Measurements from ENCODE around the gene ARHGAP1. TPM values are rescaled to one million over a fixed set of nuclear protein-coding genes. Genes with fewer than 3 reads are reported as not detected.

ARHGAP1 gene
- polyA plus RNA-seq, 4 donors, result 50.7 to 68.0 (median 59.6) TPM

DNA sequence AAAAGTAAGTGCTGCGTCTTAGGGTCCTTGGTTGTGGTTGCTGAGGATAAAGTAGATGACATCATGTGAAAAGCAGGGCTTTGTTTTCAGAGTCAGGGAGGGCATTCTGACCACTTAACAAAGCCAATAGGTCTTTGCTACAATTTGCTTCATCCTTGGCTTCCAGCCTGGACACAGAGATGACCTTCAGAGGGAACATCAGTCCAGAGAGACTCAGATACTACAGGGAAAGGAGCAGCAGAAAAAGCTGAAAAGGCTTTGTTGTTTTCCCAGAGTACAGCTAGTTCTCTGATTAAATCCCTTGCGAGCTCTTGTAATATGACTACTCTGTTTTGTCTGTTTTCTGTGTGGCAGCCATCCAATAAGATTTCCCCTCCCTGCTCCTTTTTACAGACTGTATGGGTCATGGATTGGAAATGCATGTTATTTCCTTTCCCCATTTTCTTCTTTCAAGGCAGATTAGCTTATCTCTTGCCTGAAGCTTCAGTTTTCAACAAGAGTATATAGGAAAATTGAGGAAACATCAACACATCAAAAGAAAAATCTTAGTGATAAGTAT is 51.2 kb downstream of the ARHGAP1 start:
- peak in 2 of 4 donors; percentile 18 to 24 for DNase-seq (ENCODE audit: low read depth in 4 of 4, low spot score in 3 of 4)

- DNase-seq (ENCODE audit: low read depth in 4 of 4, low spot score in 3 of 4), result no peak
Measured at GRCh38 chr11:46643986-46644385, 56.4 kb downstream of the ARHGAP1 start.

- no peak for DNase-seq (ENCODE audit: low read depth in 4 of 4, low spot score in 3 of 4)
Measured at GRCh38 chr11:46643531-46643930, 56.9 kb downstream of the ARHGAP1 start.

GRCh38 chr11:46642627-46643335 is 57.6 kb downstream of the ARHGAP1 start:
- DNase-seq (ENCODE audit: low read depth in 4 of 4, low spot score in 3 of 4), result no peak

GRCh38 chr11:46641639-46642038 is 58.8 kb downstream of the ARHGAP1 start:
- no peak for DNase-seq (ENCODE audit: low read depth in 4 of 4, low spot score in 3 of 4)

GRCh38 chr11:46640036-46640788 is 60.2 kb downstream of the ARHGAP1 start:
- no peak for DNase-seq (ENCODE audit: low read depth in 4 of 4, low spot score in 3 of 4)

DNA sequence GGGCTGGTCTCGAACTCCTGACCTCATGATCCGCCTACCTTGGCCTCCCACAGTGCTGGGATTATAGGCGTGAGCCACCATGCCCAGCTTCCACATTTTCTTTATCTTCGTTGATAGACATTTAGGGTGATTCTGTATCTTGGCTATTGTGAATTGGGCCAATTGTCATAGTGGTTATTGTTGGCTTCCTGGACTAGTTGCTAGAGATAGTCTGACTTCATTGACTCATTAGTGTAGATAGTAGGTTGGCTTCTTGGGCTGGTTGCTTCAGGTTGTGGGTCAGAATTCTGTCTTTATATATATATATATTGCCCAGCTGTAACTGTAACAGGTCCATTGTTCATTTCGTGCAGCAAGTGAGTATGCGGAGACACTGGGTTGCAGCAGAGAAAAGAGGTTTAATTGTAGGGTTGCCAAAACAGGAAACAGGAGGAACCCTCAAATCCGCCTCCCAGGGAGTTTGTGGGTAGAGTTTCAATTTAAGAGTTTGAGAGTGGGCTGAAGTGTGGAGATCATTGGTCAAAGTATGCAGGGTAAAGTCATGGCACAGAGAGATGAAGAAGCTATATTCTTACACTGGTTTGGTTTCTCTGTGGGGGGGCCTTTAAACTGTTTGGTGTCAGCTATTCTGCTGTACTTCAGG is 61.1 kb downstream of the ARHGAP1 start:
- DNase-seq (ENCODE audit: low read depth in 4 of 4, low spot score in 3 of 4), result no peak

DNA sequence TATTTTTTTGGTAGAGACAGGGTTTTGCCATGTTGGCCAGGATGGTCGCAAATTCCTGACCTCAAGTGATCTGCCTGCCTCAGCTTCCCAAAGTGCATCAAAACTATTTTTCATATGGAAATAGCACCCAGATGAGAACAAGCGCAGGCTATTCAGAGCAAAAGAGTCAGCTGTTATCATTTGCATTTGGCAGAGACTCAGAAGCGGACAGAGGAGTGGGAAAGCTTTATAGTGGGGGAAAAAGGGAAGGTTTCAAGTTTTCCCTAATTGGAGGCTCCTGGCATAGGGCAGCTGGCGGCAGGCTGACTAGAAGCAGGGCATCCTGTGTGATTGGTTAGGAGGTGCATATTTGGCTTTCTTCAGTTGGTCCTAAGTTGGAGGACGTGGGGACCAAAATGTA is 62.9 kb downstream of the ARHGAP1 start:
- DNase-seq (ENCODE audit: low read depth in 4 of 4, low spot score in 3 of 4), result no peak

GRCh38 chr11:46635557-46636139 is 64.8 kb downstream of the ARHGAP1 start:
- DNase-seq (ENCODE audit: low read depth in 4 of 4, low spot score in 3 of 4), result no peak

GRCh38 chr11:46633291-46634217 is 66.9 kb downstream of the ARHGAP1 start:
- DNase-seq (ENCODE audit: low read depth in 4 of 4, low spot score in 3 of 4), result no peak

- DNase-seq (ENCODE audit: low read depth in 4 of 4, low spot score in 3 of 4), result no peak
Measured at GRCh38 chr11:46632502-46632901, 67.9 kb downstream of the ARHGAP1 start.

GRCh38 chr11:46631676-46632075 is 68.7 kb downstream of the ARHGAP1 start:
- DNase-seq (ENCODE audit: low read depth in 4 of 4, low spot score in 3 of 4), result no peak

DNA sequence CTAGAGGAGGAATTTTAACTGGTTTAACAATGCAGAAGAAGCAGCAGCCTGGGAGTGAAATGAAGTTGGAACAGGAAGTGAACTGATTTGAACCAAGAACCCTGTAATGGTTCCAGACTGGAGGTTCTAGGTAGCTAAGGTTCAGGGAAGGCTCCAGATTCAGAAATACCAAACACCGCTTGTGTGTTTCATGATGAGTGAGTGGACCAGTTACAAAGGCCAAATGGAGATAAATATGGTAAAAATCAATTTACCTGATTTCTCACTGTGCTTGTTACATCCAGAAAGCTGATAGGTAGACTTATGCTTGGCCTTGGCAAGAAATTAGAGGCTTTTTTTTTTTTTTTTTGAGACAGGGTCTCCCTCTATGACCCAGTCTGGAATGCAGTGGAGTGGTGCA is 70.2 kb downstream of the ARHGAP1 start:
- DNase-seq (ENCODE audit: low read depth in 4 of 4, low spot score in 3 of 4), result no peak

GRCh38 chr11:46628961-46629360 is 71.5 kb downstream of the ARHGAP1 start:
- DNase-seq (ENCODE audit: low read depth in 4 of 4, low spot score in 3 of 4), result no peak

Other genes with a start within 250 kb of the ARHGAP1 start
- gene AMBRA1, start 106.6 kb downstream of the ARHGAP1 start, polyA plus RNA-seq (ENCODE audit: insufficient read length in 4 of 4), result 10 to 100 TPM; 18.8 to 25.8 (median 24.7) TPM
- 1 to 10 TPM; 3.4 to 4.8 (median 3.8) TPM for gene HARBI1, start 83.4 kb downstream of the ARHGAP1 start, polyA plus RNA-seq (ENCODE audit: insufficient read length in 4 of 4)
- 10 to 100 TPM; 49.9 to 75.4 (median 66.0) TPM for gene ATG13, start 83.1 kb downstream of the ARHGAP1 start, polyA plus RNA-seq (ENCODE audit: insufficient read length in 4 of 4)
- 10 to 100 TPM in 1 of 4 donors, 1 to 10 TPM in 3; 7.0 to 11.0 (median 8.8) TPM for gene ZNF408, start 412 bp upstream of the ARHGAP1 start, polyA plus RNA-seq (ENCODE audit: insufficient read length in 4 of 4)
- gene F2, start 18.6 kb upstream of the ARHGAP1 start, polyA plus RNA-seq (ENCODE audit: insufficient read length in 4 of 4), result 1 to 10 TPM in 1 of 4 donors, under 1 TPM in 2, not detected in 1; 0.34 to 3.0 (median 0.41) TPM
- 100 to 1,000 TPM in 2 of 4 donors, 10 to 100 TPM in 2; 79.9 to 118 (median 98.6) TPM for gene CKAP5, start 145.7 kb upstream of the ARHGAP1 start, polyA plus RNA-seq (ENCODE audit: insufficient read length in 4 of 4)
- 10 to 100 TPM; 20.3 to 30.3 (median 27.2) TPM for gene LRP4, start 217.9 kb upstream of the ARHGAP1 start, polyA plus RNA-seq (ENCODE audit: insufficient read length in 4 of 4)
- 10 to 100 TPM; 32.5 to 61.5 (median 55.1) TPM for gene CSTPP1, start 236.1 kb upstream of the ARHGAP1 start, polyA plus RNA-seq (ENCODE audit: insufficient read length in 4 of 4)